ENCODE results near the gene GPAT2.
"Not testable (repeated sequence)": the region's sequence is repeated elsewhere in the genome, so short reads cannot be mapped to it uniquely, and the experiment has no call there.

GRCh38 chr2:96049917-96050262 lies 15.2 kb upstream of the GPAT2 start:
- TF ChIP-seq, protein P1, sequence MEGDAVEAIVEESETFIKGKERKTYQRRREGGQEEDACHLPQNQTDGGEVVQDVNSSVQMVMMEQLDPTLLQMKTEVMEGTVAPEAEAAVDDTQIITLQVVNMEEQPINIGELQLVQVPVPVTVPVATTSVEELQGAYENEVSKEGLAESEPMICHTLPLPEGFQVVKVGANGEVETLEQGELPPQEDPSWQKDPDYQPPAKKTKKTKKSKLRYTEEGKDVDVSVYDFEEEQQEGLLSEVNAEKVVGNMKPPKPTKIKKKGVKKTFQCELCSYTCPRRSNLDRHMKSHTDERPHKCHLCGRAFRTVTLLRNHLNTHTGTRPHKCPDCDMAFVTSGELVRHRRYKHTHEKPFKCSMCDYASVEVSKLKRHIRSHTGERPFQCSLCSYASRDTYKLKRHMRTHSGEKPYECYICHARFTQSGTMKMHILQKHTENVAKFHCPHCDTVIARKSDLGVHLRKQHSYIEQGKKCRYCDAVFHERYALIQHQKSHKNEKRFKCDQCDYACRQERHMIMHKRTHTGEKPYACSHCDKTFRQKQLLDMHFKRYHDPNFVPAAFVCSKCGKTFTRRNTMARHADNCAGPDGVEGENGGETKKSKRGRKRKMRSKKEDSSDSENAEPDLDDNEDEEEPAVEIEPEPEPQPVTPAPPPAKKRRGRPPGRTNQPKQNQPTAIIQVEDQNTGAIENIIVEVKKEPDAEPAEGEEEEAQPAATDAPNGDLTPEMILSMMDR (conservative IDR thresholded peaks at IDR 0.05; ENCODE audit: low read length): not testable (repeated sequence)
- TF ChIP-seq EZH2phosphoT487 (IDR thresholded peaks at IDR 0.05; ENCODE audit: borderline replicate concordance, low read depth, low read length): not testable (repeated sequence)
